Skin of body (tissue), 2 donors: Measurements from ENCODE around the gene FNIP2. TPM values are rescaled to one million over a fixed set of nuclear protein-coding genes. Genes with fewer than 3 reads are reported as not detected.
"Not testable (repeated sequence)": the region's sequence is repeated elsewhere in the genome, so short reads cannot be mapped to it uniquely, and the experiment has no call there.

ENCODE experiments used
- DNase-seq: peaks from one replicate; lab custom pipeline; 2025; lab: John Stamatoyannopoulos, UW
- total RNA-seq: library from RNA; depleted of rRNA; stranded (reverse); fragments of >200 nt; gene quantifications from one replicate; pipeline ENCODE4 v1.2.3, GENCODE V29; 2014

FNIP2 gene
- total RNA-seq, 1 donor from 2014 or later: 35.8 TPM

- DNase-seq: no peak
Observed at GRCh38 chr4:158869761-158870160, 100.9 kb downstream of the FNIP2 start.

DNA sequence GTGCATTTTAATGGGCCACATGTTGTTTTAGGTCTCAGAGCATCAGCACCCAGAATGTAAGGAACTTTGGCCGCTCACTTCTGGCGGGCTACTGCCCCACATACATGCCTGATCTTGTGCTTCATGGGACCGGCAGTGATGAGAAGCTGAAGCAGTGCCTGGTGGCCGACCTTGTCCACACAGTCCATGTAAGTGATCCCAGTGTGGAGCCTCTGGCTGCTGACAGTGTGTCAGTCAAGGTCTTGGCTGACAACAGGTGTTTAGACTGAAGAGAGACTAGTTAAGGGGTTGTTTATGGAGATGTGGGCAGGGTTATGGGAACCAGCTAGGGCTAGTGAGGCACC, 101.4 kb downstream of the FNIP2 start:
- no peak for DNase-seq

- DNase-seq: no peak
Observed at GRCh38 chr4:158870626-158871334, 102.0 kb downstream of the FNIP2 start.

DNA sequence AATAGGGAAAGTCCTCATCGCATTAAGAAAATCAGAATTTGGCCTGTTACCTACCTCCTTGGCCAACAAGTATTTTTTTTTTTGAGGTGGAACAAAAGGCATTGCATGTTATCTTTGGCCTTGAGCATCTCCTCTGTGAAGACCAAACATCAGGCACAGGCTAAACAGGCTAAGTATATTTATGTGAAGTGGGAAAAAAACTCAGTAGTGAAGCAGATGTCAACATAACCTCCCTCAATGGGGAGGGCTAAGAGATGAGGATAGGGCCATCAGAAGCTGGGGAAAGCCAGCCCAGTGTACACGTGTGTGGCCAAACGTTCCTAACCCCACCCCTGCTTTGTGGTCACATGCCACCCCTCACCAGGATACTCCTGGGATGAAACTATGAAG, 102.5 kb downstream of the FNIP2 start:
- no peak for DNase-seq

DNA sequence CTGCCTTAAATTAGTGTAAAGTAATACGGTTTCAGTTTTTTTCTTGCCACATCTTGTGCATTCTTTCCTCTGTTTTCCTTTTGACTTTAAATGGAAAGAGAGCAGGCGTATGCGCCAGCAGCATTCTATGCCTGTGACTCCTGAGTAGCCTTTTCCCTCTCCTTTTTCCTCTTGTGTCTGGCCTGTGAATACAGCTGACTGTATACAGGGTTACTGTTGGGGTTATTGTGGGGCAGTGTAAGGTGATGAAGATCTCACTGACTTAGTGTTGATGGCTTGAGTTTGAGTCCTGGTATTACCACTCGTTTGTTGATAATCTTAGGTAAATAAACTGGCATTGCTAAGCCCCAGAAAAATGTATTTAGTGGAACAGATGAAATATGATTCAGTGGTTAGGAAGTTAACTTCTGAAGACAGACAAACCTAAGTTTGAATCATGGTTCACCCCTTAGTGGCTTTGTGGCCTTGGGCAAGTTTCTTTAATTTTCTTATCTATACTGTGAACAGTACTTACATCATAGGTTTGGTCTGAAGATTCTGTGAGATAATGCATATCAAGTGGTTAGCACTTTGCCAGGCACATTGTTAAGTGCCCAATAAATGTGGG, 105.1 kb downstream of the FNIP2 start:
- no peak for DNase-seq

DNA sequence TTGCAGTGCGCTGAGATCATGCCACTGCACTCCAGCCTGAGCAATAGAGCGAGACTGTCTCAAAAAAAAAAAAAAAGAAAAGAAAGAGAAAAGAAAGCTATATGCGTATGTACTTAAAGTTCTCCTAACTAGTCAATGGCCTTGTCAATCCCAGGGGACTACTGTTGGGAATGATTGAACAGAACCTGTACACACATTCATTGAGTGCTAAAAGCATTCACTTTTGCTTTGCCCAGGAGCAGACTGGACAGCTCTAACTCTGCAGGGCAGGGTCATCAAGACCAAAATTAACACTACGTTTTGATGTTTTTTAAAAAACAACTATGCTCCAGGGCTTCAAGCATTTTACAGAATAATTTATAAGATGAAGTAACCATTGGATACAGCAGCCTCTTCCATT, 106.2 kb downstream of the FNIP2 start:
- no peak for DNase-seq

DNA sequence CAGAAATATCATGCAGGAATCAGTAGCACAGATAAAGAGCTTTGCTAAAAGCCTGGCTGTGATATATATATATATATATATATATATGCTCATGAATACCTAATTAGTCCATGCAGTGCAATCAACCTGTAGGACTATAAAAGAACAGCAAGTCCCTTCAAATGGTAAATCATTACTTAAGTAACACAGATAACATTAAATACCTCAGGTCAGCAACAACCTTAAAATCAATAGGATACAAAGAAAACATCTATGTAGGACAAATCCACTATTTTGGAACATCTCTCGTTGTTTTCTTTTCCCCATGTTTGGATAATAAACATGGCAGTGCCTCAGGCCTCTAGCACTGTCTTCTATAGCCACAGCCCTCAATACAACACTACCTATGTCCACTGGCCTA, 106.6 kb downstream of the FNIP2 start:
- DNase-seq: no peak

- no peak for DNase-seq
Observed at GRCh38 chr4:158877069-158877468, 108.2 kb downstream of the FNIP2 start.

DNA sequence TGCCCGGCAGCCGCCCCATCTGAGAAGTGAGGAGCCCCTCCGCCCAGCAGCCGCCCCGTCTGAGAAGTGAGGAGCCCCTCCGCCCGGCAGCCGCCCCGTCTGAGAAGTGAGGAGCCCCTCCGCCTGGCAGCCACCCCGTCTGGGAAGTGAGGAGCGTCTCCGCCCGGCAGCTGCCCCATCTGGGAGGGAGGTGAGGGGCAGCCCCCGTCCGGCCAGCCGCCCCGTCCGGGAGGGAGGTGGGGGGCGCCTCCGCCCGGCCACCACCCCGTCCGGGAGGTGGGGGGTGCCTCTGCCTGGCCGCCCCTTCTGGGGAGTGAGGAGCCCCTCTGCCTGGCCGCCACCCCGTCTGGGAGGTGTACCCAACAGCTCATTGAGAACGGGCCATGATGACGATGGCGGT, 113.3 kb downstream of the FNIP2 start:
- not testable (repeated sequence) for DNase-seq

DNA sequence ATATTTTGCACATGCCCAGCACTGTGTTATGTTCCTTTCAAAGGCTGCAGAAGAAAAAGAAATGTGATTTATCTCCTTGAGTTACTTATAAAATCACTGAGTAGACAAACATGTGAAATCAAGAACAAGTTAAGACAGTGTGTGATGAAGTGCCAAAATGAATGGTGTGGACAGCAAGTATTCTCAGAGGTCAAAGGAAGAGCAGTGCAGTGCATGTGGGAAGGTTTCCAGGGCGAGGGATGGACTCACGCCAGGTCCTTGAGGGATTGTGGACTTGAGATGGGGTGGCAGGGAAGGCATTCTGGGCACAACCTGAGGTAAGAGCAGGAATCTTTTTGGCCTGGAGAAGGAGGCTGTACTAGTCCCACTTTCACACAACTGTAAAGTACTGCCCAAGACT, 115.5 kb downstream of the FNIP2 start:
- DNase-seq: no peak

DNA sequence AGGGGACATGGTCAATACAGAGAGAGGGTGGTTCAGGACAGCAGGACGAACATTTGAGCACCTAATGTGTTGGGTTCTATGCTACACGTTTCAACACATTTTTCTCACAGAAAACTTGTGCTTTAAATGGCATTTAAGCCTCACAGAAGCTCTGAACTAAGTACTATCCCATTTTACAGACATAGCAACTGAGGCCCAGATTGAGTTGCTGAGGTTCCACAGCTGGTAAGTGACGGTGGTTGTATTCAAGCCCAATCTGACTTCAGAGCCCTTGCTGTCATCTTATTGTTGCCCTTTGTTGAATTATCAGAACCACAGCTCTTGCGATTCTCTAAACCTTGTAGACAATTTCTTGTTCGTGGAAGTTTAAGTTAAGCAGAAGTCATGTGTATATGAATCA, 116.7 kb downstream of the FNIP2 start:
- no peak for DNase-seq

DNA sequence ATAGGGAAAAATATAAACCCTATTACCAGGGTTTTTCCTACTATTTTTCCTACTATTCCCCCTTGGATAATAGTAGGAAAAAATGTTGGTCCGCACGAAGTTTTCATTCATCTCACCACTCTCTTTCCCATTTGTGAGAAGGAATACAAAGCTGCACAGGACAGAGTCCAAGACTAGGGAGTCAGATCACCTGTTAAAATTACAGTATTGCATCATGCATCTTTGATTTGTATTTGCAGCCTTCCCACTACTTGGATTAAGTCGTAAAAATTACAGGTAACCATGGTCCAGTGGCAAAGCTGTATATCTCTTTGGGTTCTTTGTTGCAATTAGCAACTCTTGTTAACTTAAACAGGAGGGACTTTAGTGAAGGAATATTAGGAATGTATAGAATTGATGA, 121.5 kb downstream of the FNIP2 start:
- no peak for DNase-seq

DNA sequence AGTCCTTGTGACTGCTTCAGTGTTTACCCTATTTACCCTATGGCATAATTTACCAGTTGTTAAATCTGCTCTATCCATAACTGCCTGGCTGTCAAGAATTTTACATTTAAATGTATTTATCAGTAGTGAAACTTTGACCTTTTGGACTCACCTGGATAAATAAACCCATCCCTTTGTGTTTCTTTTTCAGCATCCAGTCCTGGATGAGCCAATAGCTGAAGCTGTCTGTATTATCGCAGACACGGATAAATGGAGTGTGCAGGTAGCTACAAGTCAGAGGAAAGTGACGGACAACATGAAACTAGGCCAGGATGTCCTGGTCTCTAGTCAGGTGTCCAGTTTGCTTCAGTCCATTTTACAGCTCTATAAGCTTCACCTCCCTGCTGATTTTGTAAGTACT, 122.4 kb downstream of the FNIP2 start:
- DNase-seq: no peak

DNA sequence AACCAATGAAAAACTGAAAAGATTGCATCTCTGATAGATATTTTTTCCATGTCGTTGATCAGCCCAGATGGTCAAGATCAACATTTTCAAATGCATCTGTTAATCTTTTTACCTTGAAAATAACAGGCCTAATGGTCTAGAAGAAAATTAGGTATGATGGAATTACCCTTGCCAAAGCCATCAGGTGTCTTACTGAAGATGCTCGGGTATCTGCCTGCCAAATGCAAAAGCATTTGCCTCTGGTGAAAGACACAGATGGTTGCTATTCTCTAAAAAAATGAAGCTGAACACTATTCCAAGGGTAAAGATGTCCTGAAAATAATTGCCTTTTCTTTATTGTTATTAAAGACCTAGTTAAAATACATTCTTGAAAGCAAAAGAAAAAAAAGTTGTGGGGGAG, 126.0 kb downstream of the FNIP2 start:
- DNase-seq: no peak

- no peak for DNase-seq
Observed at GRCh38 chr4:158895797-158896576, 127.2 kb downstream of the FNIP2 start.

DNA sequence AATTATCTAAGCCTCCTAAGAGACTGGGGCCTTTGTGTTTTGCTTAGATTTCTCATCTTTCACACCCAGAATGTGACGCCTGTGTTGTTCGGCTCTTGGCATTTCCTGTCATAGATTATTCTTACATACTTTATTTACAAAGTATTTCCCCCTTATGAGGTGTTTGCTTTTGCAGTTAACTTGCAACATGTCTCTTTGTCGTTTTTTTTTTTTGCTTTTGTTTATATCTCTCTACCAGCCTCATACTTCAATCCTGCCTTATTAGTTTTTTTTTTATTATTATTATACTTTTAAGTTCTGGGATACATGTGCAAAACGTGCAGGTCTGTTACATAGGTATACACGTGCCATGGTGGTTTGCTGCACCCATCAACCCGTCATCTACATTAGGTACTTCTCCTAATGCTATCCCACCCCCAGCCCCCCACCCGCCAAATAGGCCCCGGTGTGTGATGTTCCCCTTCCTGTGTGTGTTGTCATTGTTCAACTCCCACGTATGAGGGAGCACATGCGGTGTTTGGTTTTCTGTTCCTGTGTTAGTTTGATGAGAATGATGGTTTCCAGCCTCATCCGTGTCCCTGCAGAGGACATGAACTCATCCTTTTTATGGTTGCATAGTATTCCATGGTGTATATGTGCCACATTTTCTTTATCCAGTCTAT, 127.9 kb downstream of the FNIP2 start:
- not testable (repeated sequence) for DNase-seq

DNA sequence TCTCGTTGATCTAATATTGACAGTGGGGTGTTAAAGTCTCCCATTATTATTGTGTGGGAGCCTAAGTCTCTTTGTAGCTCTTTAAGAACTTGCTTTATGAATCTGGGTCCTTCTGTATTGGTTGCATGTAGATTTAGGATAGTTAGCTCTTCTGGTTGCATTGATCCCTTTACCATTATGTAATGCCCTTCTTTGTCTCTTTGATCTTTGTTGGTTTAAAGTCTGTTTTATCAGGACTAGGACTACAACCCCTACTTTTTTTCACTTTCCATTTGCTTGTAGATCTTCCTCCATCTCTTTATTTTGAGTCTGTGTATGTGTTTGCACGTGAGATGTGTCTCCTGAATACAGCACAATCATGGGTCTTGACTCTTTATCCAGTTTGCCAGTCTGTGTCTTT, 131.6 kb downstream of the FNIP2 start:
- DNase-seq: not testable (repeated sequence)

GRCh38 chr4:158902280-158903078, 133.7 kb downstream of the FNIP2 start:
- DNase-seq: not testable (repeated sequence)

DNA sequence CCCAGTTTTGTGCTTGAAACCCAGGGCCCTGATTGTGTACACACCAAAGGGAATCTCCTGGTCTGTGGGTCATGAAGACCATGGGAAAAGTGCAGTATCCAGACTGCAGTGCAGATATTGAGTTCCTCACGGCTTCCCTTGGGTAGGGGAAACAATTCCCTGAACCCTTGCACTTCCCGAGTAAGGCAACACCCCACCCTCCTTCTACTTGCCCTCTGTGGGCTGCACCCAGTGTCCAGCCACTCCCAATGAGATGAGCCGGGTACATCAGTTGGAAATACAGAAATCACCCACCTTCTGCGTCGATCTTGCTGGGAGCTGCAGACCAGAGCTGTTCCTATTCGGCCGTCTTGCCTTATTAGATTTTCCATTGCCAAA, 134.2 kb downstream of the FNIP2 start:
- no peak for DNase-seq

GRCh38 chr4:158903472-158904043, 134.7 kb downstream of the FNIP2 start:
- no peak for DNase-seq

GRCh38 chr4:158904815-158905214, 136.0 kb downstream of the FNIP2 start:
- no peak for DNase-seq
